ACHN (cell line): ENCODE data around the gene MRPL36.

Experiments
- DNase-seq: peaks from one replicate; pipeline ENCODE4 v3.0.0-alpha.2; 2015
- in situ Hi-C: cut with HindIII; loops from 2 replicates; pipeline ENCODE4 v1.10.0; 2017; ENCODE audit warnings: low sequenced_read_pairs, low pct_ligation_motif_present, low pct_unique_long_range_greater_than_20kb

MRPL36 gene

DNA sequence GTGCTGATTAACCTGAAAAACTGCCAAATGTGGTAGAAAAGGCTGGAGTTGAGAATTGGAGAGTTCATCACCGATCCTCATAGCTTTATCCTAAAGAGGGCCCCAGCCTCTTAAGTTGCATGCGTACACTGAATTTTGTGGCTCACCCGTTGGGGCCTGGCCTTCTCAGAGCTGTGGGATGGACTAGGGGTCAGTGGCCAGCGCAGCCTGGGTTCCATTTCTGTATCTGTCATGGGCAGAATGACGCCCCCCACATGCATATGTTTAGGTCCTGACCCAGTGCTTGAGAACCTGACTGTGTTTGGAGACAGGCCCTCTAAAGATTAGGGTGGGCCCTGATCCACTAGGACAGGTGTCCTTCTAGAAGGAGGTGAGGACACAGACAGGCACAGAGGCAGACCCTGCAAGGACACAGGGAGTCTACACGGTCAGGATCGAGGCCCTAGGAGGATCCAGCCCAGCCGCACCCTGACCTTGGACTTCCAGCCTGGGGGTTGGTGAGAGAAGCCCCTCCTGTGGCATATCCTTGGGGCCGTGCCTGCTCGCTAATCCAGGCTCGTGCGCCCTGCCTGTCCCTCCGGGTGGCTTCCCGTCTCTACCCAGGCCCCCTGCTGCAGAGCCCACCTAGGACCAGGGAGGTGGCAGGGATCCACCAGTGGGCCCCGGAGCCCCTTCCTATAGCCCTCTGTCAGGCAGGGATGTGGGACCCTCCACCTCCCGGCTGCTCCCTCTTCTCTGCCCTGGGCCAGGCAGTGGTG is 33.8 kb upstream of the MRPL36 start:
- no peak for DNase-seq
- in situ Hi-C loops: no loop called here

DNA sequence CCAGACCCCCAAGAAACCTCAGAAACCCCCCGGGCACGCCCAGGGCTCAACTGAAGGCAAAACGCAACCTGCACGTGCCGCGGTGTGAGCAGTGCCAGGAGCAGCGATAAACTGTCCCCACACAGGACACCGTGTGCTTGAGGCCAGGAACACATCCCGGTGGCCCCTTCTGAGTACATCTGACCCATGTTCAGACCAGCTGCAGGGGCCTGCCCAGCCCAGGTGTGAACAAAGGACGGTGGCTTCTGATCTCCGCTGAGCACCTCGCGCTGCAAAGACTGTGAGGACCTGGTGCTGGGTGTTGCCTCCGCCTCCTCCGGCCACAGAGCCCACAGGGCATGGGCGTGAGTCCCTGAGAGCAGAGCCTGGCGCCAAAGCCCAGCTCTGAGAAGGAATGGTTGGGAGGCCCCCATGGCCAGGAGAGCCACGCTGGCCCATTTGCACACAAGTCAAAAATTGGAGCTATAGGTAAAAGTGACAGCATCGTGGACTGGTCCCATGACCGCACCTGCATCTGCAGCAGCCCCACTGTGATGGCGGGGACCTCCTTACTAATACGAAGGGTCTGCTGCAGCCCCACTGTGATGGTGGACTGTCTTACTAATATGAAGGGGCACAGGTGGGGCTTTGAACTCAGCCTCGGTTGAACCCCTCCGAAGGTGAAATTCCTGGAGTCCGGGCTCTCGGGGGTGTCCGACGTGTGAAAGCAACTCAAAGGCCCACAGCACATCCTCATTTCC is 33.0 kb upstream of the MRPL36 start:
- no peak for DNase-seq
- in situ Hi-C loops: no loop called here

DNA sequence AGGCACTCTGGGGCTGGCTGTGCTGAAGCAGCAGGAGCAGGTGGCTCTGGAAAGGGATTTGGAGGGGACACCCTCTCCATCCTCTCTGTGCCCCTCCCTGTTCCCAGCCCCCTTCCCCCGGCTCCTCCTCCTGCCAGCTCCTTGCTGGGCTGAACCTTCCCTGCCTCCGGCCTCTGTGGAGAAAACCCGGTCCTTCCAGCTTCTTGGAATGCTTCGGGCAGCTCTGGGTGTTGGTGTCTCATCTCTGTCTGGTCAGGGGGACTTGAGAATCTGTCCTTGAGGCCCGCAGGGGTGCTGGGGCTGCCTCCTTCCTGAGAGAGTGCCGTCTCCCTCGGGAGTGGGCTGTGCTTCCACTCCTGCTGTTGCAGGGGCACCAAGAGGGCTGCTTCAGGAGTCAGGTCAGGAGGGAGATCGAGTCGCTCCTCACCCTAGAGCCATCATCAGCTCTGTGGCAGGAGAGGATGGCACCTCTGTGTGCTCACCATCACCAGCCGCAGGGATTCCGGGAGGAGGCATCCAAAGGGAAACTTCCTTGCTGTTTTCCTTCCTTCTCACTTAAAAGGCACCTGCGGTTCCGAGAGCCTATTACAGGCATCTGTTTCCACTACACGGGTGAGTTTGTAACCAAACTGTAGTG is 32.2 kb upstream of the MRPL36 start:
- in situ Hi-C loops: no loop called here
- DNase-seq: no peak

DNA sequence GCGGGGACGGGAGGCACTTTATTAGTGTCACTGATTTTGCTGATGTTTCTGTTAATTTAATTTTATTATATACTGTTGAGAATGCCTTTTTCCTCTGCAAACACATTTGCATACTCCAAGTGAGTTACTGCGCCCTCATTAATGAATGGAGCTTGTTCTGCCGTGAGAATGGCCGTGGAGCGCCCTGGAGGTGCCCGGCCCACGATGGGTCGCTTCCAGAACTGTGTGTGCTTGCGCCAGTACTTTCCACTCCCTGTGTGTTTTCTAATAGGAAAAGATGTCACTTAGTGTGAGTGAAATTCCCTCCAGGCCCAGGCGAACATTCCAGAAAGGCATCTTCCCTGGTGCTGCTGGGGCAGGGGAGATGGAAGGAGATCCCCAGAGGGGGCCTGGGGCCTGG is 31.6 kb upstream of the MRPL36 start:
- in situ Hi-C loops: no loop called here
- no peak for DNase-seq

DNA sequence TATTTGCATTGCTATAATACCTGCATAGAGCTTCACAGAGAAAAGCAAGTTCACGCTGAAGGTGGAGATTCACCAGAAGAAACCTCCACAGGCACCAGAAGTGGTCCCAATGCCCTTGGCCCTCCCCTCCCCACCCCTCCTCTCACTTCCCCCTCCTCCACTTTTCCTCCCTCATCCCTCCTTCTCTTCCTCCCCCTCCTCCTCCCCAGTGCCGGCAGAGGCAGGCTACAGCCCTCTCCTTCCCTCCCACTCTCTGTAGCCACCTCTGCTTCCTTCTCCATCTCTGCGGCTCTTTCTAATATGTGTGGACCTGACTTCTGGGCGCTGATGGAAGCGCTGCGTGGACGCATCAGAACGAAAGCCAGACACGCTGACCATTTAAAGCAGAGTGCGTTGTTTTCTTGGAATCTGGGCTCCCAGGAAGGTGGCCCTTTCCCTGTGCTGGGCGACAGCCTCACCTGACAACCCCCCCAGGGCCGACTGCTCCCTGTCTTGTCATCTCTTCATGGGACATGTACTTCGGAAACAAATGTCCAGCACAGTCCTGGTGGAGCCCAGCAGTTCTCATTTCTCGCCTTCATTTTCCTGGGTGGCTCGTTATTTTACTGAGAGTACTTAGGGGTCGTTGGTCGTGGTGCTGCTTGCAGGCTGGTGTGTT is 31.1 kb upstream of the MRPL36 start:
- in situ Hi-C loops: no loop called here
- no peak for DNase-seq

DNA sequence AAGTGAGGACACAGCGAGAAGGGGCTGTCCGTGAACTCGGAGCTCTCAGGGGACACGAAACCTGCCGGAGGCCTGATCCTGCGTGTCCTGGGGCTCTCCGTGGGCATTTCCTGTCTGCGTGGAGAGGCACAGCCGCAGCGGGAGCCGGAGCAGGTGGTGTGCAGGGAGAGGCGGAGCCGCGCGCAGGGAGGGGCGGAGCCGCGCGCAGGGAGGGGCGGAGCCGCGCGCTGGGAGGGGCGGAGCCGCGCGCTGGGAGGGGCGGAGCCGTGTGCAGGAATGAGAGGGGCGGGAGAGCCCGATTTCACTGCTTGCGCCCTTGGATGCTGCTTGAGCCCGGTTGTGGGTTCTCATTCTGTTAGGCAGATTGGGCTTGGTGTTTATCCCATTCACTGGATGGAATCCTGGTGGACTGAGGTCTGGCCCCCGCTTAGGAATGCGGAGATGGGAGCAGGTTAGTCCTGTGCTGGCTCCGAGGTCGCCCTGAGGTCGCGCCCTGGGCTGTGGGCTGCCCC is 28.3 kb upstream of the MRPL36 start:
- in situ Hi-C loops: no loop called here

DNA sequence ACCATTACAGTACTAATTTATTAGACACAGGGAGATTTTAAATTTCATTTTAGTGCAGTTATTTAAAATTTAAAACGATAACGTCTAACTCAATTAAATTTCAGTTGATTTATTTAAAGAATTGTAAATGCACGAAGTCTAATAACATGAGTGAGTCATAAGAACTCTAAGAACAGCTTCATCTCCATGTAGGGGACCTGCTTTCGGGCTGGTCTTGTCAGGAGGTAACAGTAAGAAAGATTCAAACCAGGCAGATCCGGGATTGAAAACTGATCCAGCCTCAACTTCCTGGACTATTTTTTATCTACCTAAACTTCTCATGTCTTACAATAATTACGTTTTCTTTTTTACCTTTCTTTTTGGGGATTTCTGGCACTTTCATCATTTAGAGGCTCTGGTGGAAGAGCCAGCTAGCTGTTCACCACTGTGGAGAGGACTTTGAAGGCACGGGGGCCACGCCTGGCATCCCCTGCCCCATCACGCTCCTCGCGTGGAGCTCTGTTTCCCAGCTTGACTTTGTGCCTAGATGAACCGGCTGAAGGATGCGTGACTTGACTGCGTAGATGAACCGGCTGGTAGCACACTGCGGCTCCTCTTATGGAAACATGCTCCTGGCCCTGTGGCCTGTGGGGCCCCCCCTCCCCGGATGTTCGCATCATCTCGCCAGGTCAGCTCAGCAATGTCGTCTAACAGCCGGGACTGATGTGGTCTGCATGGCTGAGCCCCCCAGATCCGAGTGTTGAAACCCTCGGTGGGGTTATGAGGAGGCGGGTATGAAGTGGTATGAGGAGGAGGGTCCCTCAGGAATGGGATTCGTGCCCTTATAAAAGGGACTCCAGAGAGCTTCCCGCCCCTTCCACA is 27.6 kb upstream of the MRPL36 start:
- in situ Hi-C loops: no loop called here
- no peak for DNase-seq

More for the DNA sequence above, 28.3 kb upstream of the MRPL36 start:
- DNase-seq: no peak

DNA sequence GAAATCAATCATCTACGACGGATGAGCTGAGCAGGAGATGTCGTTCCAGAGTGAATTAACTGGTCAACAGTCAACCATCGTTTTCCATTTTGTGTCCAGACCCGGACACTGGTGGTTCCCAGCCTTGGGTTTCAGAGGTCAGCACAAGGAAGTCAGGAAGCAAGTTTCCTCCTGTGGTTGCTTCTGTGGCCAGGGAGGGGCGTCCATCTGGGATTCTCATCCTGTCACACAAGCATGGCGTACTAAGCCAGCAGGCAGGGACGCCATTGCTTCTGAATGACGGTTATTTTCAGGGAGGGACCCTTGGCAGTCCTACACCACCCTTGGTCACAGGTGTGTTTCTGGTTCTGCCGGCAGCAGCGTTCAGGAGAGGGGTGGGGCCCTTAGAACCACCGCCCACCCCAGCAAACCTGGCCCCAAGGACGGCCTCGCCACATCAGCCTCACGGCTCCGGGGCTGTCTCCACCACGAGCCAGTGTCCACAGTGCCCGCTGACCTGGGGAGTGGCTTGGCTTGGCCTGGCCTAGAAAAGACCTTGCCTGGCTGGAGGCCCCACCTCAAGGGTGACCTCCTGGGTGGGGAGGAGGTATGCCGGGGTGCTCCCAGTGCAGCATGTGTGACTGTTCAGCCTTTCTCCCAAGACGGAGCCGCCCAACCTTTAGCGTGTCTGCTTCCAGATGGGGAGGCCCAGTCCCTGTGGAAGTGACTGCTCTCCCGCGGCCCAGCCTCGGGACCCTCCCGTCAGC is 26.8 kb upstream of the MRPL36 start:
- no peak for DNase-seq
- in situ Hi-C loops: no loop called here

DNA sequence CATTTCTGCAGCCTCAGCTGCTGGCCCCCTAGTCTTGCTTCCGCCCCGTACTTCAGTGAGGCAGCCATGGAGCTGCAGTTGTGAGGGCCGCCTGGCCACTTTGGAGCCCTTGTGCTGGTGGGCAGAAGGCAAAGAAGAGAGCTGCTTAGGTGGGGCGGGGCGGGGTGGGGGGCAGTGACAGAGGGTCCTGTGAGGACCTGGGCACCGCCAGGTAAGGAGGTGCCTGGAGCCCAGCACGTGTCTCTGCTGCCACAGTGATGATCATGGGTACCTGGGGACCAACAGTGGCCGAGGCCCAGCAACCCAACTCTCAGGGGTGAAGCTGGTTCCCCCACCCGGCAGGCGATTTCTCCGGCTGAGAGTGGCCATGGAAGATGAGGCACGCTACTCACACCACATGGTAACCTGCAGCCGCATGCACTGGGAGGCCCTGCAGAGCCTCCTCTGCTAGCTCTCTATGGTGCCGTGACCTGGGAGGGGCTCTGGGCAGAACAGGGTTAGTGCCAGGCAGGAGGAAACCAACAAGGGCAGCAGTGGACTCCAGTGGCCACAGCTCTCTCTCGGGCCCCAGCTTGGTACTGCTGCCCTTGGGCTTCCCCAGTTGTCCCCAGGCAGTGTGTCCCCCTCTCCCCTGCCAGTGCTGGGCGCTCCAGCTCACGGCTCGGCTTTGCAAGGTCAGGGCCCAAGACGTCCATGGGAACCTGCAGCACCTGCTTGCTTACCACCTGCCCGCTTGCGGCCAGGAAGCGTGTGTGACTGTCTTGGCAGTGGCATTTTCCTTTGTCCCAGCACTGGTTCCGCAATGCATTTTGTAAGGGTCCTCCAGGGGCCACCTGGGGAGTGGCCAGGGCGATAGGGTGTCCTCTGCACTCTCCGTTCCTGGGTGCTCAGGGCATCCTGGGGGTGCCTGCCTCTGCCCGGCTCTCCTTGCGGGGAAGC is 25.5 kb upstream of the MRPL36 start:
- in situ Hi-C loops: no loop called here
- DNase-seq: no peak

DNA sequence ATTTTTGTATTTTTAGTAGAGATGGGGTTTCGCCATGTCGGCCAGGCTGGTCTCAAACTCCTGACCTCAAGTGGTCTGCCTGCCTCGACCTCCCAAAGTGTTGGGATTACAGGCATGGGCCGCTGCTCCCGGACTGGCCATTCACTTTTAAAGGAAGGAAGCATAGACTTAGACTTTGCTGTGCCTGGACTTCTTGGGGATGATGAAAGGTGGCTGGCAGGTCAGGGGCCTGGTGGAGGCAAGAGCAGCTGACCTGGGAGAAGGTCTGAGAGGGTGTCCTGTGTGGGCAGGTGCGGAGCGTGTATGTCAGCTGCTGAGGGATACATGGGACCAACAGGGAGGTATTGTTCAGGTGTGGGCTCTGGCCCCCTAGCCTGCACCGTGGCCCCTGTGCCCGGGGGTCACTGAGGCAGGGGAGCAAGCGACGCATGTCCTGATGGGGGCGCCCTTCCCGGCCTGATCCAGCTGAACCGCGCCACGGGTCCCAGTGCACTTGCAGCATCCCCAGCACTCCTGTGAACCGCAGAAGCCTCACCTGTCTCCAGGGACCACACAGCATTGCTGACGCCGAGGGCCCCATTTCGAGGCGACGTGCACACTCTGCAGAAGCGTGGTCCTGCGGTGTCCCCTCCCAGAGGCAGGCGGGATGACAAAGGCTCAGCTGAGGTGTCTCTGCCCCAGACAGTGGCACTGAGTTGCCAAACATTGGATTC is 24.6 kb upstream of the MRPL36 start:
- in situ Hi-C loops: no loop called here
- no peak for DNase-seq

DNA sequence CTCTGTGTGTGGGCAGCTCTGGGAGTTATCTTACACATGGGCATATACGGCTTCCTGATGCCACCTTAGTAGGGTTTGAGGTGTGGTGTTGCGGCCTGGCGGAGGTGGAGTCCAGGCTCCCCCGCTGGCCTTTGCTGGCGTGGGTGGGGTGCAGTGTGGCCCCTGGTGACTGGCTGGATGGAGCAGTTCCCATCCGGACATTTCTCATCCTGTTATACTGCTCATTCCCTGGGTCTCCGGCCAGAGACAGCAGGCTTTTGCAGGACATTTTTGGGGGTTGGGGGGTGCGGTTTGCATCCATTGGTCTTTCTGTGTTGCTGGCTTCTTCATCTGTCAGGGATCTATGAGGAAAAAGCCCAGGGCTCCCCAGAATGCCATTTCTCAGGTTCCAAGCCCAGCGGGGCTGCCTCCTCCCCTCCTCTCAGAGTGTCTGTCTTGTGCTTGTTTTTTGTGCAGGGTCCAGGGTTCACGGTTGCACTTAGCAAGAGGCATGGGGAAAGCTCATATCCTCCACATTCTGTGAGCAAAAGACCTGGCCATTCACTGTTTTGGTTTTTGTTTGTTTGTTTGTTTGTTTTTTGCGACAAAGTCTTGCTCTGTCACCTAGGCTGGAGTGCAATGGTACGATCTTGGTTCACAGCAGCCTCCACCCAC is 23.9 kb upstream of the MRPL36 start:
- in situ Hi-C loops: no loop called here
- DNase-seq: no peak

DNA sequence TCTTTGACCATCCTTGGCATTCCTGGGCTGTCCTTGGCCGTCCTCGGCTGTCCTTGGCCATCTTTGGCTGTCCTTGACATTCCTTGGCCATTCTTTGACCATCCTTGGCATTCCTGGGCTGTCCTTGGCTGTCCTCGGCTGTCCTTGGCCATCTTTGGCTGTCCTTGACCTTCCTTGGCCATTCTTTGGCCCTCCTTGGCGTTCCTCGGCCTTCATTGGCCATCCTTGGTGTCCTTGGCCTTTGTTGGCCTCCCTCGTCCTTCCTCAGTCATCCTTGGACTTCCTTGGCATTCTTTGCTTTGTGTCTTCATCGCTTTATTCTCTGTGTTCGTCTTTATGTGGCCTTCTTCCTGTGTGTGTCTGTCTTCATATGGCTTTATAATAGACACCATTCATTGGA is 22.2 kb upstream of the MRPL36 start:
- in situ Hi-C loops: no loop called here
- DNase-seq: no peak

DNA sequence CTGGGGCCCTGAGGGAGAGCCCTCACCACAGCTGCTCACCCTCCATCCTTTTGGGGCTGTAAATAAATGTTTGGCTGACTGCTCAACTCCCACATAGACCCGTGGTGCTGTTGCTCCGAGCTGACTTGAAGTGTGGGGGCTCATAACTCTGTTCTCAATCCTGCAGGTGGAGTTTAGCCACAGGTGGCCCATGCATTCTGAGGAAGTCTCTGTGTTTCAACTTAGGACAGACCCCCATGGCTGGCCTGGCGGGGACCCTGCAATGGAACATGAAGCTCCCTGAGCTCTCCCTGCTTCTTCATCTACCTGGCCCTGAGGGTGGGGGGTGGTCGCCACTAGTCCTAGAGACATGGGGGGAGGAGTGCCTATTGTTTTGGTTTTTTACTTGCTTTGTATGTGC is 21.3 kb upstream of the MRPL36 start:
- DNase-seq: no peak
- in situ Hi-C loops: no loop called here

DNA sequence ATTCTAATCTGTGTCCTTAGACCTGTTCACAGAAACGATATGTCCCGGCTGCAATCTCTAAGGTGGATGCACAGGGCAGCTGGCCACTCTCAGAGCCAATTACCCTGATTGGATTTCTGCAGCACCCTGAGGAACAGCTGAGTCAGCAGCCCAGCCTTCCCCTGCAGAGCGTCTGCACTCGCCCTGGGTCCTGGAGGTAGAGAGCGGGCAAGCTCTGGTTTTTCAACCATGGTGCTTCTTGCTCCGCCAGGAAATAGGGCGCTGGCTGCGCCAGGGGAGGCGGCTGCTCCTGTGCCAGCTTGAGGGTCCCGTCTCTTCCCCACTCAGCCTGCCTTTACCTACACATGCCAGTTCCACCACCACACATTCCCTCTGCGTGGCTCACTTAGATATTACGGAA is 20.7 kb upstream of the MRPL36 start:
- in situ Hi-C loops: no loop called here
- DNase-seq: no peak

DNA sequence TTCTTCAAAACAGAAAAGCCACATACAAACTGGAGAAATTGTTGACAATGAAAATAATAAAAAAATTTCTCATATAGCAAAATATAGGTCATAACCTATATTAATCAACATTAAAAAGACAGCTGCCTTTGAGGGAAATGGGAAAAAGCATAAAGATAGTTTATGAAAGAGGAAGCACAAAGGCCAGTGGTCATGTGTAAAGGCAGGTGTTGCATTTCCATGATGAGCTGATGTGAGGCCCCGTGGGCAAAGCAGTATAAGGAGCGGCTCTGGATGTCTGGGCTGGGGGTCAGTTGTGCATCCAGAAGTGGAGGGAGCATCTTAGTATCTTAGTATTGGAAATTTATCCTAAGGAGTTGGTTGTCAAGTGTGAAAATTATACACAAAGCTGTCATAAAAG is 19.8 kb upstream of the MRPL36 start:
- in situ Hi-C loops: no loop called here
- no peak for DNase-seq

DNA sequence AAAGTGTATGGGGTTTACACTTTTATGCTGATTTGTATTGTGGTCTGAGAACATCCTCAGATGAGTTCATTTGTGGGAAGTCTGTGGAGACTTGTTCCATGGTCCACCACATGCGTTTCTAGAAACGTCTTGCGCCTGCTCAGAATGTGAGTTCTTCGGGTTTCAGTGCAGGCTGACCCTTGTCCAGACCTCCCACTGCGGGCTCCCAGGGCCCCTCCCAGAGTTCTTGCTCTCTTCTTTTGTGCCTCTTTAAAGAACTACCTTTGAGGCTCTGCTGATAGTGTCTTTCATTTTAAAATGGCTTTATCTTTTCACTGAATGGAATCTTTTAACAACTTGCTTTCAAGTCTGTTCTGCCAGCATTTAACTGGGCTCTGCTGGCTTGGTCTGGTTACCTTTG is 19.1 kb upstream of the MRPL36 start:
- no peak for DNase-seq
- in situ Hi-C loops: no loop called here
